Upper lobe of left lung (tissue), 4 donors: ENCODE data around the gene TRAF1.

Source experiments
- CTCF ChIP-seq, 6 experiments: fragments of 450-650 bp in 4 of 6; fragments of 200-600 bp in 2 of 6; sonication (generic) in 2 of 6; IDR thresholded peaks; one replicate each; pipeline ENCODE4 v1.5.1; 2016 to 2019; ENCODE audit warnings: antibody characterized with exemption in 6 of 6
- EP300 ChIP-seq, 4 donors: sonication (generic); formaldehyde crosslinking; IDR thresholded peaks; one replicate each; pipeline ENCODE4 v1.5.1; 2017; ENCODE audit warnings: antibody characterized with exemption in 4 of 4, control low read depth in 2 of 4
- POLR2A ChIP-seq, 4 donors: fragments of 450-650 bp; IDR thresholded peaks; one replicate each; pipeline ENCODE4 v1.5.1; 2016 to 2017; ENCODE audit warnings: antibody characterized with exemption in 4 of 4, mild to moderate bottlenecking in 2 of 4

GRCh38 chr9:120883608-120883996, 43.0 kb downstream of the TRAF1 start:
- no peak for TF ChIP-seq CTCF (IDR thresholded peaks at IDR 0.05)
- TF ChIP-seq EP300 (IDR thresholded peaks at IDR 0.05): no peak
- no peak for TF ChIP-seq POLR2A (IDR thresholded peaks at IDR 0.05)
